Neural cell (in vitro differentiated cells): Measurements from ENCODE around the gene ARID3B.

Experiments used
- EP300 ChIP-seq: fragments of 450-650 bp; conservative IDR thresholded peaks from 2 replicates; pipeline ENCODE4 v1.6.1; 2014; ENCODE audit warnings: antibody characterized with exemption, mild to moderate bottlenecking, moderate library complexity; ENCODE audit not compliant: poor library complexity, severe bottlenecking
- EZH2 ChIP-seq: fragments of 200-600, 300-800 bp; shearing (Covaris generic), sonication (generic); IDR thresholded peaks from 2 replicates; pipeline ENCODE4 v1.6.1; 2014; ENCODE audit warnings: antibody characterized with exemption, low read length, borderline replicate concordance, mild to moderate bottlenecking; ENCODE audit not compliant: insufficient read depth, poor library complexity, severe bottlenecking
- POLR2AphosphoS5 ChIP-seq: IDR thresholded peaks from 2 replicates; pipeline ENCODE4 v1.6.1; 2012
- RAD21 ChIP-seq: fragments of 450-650 bp; conservative IDR thresholded peaks from 2 replicates; pipeline ENCODE4 v1.6.1; 2014; ENCODE audit warnings: antibody characterized with exemption, mild to moderate bottlenecking, moderate library complexity
- SMC3 ChIP-seq: fragments of 450-650 bp; conservative IDR thresholded peaks from 2 replicates; pipeline ENCODE4 v1.6.1; 2014; ENCODE audit warnings: antibody characterized with exemption, mild to moderate bottlenecking, moderate library complexity; ENCODE audit not compliant: poor library complexity
- TAF1 ChIP-seq: IDR thresholded peaks from 2 replicates; pipeline ENCODE4 v1.6.1; 2012; ENCODE audit warnings: low read depth
- TF ChIP-seq, protein P1 (sequence below): fragments of 450-650 bp; IDR thresholded peaks from 2 replicates; pipeline ENCODE4 v1.5.1; 2014; ENCODE audit warnings: antibody characterized with exemption, mild to moderate bottlenecking, moderate library complexity; ENCODE audit not compliant: poor library complexity, severe bottlenecking

DNA sequence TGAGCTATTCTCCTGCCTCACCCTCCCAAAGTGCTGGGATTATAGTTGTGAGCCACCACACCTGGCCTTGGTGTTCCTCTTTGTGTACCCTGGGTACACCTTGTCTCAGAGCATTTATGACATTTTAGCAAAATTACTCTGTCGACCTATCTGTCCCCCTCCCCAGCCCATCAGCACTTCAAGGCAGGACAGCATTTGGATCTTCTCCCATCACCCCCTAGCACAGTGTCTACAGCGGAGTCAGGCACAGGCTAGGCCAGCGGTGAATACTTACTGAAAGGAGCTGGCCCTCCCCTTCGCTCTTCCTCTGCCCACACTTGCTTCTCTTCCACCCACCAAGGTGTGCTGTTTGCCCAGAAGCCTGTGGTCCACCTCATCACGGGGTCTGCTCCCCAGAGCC is 54.3 kb downstream of the ARID3B start:
- TF ChIP-seq TAF1 = no peak
- TF ChIP-seq, protein P1, sequence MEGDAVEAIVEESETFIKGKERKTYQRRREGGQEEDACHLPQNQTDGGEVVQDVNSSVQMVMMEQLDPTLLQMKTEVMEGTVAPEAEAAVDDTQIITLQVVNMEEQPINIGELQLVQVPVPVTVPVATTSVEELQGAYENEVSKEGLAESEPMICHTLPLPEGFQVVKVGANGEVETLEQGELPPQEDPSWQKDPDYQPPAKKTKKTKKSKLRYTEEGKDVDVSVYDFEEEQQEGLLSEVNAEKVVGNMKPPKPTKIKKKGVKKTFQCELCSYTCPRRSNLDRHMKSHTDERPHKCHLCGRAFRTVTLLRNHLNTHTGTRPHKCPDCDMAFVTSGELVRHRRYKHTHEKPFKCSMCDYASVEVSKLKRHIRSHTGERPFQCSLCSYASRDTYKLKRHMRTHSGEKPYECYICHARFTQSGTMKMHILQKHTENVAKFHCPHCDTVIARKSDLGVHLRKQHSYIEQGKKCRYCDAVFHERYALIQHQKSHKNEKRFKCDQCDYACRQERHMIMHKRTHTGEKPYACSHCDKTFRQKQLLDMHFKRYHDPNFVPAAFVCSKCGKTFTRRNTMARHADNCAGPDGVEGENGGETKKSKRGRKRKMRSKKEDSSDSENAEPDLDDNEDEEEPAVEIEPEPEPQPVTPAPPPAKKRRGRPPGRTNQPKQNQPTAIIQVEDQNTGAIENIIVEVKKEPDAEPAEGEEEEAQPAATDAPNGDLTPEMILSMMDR = no peak
- TF ChIP-seq EZH2 = no peak
- no peak for TF ChIP-seq SMC3
- TF ChIP-seq RAD21 = no peak
- TF ChIP-seq POLR2AphosphoS5 = no peak
- no peak for TF ChIP-seq EP300
